Upper lobe of left lung (tissue), 4 donors: ENCODE results near the gene TSPAN1.

Experiments used
- CTCF ChIP-seq, 6 experiments: fragments of 450-650 bp in 4 of 6; fragments of 200-600 bp in 2 of 6; sonication (generic) in 2 of 6; IDR thresholded peaks; one replicate each; pipeline ENCODE4 v1.5.1; 2016 to 2019; ENCODE audit warnings: antibody characterized with exemption in 6 of 6
- POLR2A ChIP-seq, 4 donors: fragments of 450-650 bp; IDR thresholded peaks; one replicate each; pipeline ENCODE4 v1.5.1; 2016 to 2017; ENCODE audit warnings: antibody characterized with exemption in 4 of 4, mild to moderate bottlenecking in 2 of 4
- POLR2AphosphoS5 ChIP-seq, 2 donors: sonication (generic); formaldehyde crosslinking; IDR thresholded peaks; one replicate each; pipeline ENCODE4 v1.5.1; 2017; ENCODE audit warnings: antibody characterized with exemption in 2 of 2

DNA sequence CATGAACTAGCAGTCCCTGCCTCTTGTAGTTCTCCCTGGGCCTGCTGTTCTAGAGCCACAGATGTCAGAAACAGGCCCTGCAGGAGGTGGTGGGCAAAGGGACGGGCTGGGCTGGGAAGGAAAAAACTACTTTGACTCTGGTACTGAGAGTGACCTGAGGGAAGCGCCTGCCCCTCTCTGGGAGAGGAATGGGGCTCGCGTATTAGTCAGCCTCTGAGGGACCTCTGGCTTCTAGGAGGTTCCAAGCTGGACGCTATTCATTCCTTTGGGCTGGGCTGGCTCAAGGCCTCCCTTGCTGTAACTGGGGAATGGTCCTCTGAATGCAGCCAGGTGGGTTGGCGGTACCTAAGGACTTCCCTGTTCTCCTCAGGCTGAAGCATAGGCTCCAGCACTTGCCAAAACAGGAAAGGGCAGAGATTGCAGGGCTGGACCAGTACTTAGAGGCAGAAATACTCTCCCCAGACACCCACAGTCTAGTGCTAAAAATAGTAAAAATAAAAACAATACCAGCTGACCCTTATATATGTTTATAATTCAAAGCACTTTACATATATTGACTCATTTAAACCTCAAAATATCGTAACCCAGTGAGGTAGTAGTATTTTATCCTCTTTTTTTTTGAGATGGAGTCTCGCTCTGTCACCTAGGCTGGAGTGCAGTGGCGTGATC, 16.3 kb downstream of the TSPAN1 start:
- TF ChIP-seq CTCF (IDR thresholded peaks at IDR 0.05): no peak
- no peak for TF ChIP-seq POLR2A (IDR thresholded peaks at IDR 0.05)
- no peak for TF ChIP-seq POLR2AphosphoS5 (IDR thresholded peaks at IDR 0.05)
